GM13977 (cell line): ENCODE results near the gene SMARCA4.

Experiments used
- DNase-seq: peaks from one replicate; pipeline ENCODE4 v3.0.0; 2012; ENCODE audit warnings: low spot score
- in situ Hi-C: fragments of 300-500 bp; cut with MboI; formaldehyde crosslinking; loops from one replicate; pipeline ENCODE4 v1.12.0; 2022; ENCODE audit warnings: low sequenced_read_pairs, low pct_unique_long_range_greater_than_20kb, mixed read lengths, inconsistent platforms; ENCODE audit not compliant: unreplicated experiment
- TF ChIP-seq, protein P1 (sequence below): IDR thresholded peaks from 2 replicates; pipeline ENCODE4 v1.5.1; 2012; ENCODE audit warnings: mild to moderate bottlenecking, control low read depth; ENCODE audit not compliant: insufficient read depth; ENCODE audit errors: extremely low read depth, missing control alignments

Gene SMARCA4

DNA sequence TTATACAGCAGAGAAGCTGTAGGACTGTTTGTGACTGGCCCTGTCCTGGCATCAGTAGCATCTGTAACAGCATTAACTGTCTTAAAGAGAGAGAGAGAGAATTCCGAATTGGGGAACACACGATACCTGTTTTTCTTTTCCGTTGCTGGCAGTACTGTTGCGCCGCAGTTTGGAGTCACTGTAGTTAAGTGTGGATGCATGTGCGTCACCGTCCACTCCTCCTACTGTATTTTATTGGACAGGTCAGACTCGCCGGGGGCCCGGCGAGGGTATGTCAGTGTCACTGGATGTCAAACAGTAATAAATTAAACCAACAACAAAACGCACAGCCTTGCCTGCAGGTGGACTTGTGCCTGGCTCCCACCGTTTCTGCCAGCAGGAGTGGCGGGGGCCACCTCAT is 101.1 kb downstream of the SMARCA4 start:
- TF ChIP-seq, protein P1, sequence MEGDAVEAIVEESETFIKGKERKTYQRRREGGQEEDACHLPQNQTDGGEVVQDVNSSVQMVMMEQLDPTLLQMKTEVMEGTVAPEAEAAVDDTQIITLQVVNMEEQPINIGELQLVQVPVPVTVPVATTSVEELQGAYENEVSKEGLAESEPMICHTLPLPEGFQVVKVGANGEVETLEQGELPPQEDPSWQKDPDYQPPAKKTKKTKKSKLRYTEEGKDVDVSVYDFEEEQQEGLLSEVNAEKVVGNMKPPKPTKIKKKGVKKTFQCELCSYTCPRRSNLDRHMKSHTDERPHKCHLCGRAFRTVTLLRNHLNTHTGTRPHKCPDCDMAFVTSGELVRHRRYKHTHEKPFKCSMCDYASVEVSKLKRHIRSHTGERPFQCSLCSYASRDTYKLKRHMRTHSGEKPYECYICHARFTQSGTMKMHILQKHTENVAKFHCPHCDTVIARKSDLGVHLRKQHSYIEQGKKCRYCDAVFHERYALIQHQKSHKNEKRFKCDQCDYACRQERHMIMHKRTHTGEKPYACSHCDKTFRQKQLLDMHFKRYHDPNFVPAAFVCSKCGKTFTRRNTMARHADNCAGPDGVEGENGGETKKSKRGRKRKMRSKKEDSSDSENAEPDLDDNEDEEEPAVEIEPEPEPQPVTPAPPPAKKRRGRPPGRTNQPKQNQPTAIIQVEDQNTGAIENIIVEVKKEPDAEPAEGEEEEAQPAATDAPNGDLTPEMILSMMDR: no peak
- in situ Hi-C loops: no loop called here
- DNase-seq: no peak

DNA sequence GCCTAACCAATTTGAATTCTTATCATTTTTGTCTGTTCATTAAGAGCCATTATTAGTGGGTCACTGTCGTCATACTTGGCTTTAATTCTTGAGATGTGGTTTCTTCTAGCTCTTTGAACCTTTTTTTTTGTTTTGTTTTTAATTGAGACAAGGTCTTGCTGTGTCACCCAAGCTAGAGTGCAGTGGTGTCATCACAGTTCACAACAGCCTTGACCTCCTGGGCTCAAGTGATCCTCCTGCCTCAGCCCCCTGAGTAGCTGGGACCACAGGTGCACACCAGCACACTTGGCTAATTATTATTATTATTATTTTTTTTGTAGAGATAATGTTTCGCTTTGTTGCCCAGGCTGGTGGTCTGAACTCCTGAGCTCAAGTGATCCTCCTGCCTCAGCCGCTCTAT is 102.6 kb downstream of the SMARCA4 start:
- TF ChIP-seq, protein P1: no peak
- no peak for DNase-seq
- in situ Hi-C loops: no loop called here

DNA sequence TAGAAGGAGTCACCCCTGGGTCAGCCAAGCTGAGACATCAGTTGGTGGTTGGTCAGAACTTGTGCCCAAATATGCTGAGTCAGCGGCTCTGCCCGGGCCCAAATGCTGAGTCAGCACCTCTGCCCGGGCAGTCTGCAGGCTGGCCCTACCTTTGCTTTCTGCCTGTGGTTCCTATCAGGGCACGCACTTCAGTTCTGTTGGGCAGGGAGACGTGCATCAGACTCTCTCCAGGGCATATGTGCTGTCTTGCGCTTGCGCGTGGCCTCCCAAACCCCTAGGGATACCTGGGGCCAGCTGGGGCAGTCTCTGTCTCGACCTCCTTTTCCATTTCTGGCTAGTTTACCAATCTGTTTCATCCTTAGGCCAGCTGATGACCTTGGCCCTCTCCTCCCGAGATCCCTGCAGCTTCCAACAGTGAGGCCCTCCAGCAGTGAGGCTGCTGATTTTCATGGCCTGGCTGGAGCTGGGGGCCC is 104.0 kb downstream of the SMARCA4 start:
- in situ Hi-C loops: no loop called here
- TF ChIP-seq, protein P1: no peak
- DNase-seq: no peak

DNA sequence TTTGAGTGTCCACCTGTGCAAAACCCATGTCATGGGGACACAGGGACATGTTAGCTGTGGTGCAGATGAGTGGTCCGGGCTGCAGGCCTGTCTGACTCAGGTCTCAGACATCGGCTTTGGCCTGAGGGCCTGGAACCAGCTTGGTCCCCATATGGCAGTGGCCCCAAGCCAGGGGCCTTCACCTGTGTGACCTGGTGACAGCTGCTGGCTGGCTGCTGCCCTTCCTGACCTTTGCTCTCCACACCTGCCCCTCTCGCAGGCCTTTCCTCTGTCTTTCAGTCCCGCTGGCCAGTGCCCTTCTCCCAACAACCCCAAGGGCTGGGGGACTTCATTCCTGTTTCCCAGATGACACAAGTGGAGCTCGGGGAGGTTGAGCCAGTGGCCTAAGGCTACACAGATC is 105.5 kb downstream of the SMARCA4 start:
- TF ChIP-seq, protein P1: no peak
- in situ Hi-C loops: no loop called here
- DNase-seq: no peak

DNA sequence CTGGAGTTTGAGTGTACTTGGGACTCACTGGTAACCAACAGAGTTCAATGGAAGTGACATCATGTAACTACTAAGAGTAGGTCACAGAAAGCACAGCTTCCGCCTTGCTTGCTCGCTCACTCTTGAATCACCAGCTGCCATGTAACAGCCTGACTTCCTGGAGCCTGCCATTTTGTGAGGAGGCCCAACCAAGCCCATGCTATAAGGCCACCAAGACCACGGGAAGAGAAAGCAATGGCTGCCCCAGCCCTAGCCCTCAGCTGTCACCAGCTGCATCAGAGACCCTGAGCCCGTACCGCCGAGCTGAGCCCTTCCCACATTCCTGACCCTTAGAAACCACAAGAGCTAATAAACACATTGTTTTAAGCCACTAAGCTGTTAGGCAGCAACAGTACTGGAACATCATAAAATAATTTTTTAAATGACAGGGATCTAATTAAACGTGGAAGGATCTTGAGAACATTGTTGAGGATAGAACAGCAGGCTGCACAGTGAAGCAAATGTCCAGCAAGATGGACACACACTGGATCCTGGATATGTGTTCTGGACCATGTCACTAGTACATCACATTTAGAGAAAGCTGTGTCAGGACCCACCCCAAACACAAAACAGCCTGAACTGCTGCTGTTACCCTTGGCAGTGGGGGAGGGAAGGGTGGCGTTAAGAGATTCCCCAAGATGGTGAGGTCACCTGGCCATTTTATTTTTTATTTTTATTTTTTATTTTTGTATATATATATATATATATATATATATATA is 106.7 kb downstream of the SMARCA4 start:
- TF ChIP-seq, protein P1: no peak
- no peak for DNase-seq
- in situ Hi-C loops: no loop called here

DNA sequence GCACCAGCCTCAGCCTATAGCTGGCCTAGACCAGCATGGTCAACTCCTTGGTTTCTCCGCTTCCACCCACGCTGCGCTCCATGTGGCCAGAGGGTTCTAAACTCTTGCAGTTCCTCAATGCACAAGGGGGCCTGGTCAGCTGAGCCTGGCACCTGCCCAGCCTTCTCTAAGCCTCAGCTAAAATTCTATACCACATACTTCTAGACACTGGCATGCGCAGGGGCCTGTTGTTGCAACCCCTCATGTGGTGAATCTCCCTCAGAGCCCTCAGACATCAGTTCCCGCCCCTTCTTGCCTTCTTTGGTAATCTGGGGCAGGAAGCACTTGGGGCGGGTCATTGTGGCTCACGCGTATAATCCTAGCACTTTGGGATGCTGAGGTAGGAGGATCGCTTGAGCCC is 108.7 kb downstream of the SMARCA4 start:
- TF ChIP-seq, protein P1: no peak
- in situ Hi-C loops: no loop called here
- no peak for DNase-seq
